Measurements from ENCODE around the gene RFT1. TPM values are rescaled to one million over a fixed set of nuclear protein-coding genes. Genes with fewer than 3 reads are reported as not detected.

RFT1 gene
- total RNA-seq, 1 donor from 2014 or later: 10.5 TPM

DNA sequence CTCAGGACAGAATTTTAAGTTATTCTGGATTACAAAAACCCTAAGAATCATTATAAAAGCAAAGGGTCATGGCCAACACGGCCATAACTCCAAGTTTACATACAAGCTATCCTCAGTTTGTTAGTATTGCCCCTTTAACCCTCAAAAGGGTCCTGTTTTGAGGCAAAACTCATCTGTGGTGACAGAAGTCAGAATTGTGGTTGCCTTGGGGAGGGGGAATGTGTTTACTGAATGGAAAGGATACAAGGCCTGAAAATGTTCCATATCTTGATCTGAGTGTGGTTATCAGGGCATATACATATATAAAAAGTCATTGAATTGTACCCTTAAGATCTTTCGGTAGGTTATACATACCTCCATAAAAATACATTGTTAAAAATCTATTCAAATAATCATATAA lies 86.5 kb downstream of the RFT1 start:
- TF ChIP-seq, protein P1, sequence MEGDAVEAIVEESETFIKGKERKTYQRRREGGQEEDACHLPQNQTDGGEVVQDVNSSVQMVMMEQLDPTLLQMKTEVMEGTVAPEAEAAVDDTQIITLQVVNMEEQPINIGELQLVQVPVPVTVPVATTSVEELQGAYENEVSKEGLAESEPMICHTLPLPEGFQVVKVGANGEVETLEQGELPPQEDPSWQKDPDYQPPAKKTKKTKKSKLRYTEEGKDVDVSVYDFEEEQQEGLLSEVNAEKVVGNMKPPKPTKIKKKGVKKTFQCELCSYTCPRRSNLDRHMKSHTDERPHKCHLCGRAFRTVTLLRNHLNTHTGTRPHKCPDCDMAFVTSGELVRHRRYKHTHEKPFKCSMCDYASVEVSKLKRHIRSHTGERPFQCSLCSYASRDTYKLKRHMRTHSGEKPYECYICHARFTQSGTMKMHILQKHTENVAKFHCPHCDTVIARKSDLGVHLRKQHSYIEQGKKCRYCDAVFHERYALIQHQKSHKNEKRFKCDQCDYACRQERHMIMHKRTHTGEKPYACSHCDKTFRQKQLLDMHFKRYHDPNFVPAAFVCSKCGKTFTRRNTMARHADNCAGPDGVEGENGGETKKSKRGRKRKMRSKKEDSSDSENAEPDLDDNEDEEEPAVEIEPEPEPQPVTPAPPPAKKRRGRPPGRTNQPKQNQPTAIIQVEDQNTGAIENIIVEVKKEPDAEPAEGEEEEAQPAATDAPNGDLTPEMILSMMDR (IDR thresholded peaks at IDR 0.05; ENCODE audit: partially characterized antibody, unreplicated experiment): no peak
- no peak overlapping the region for H3K4me3 Mint-ChIP-seq (ENCODE audit: unreplicated experiment)
- H3K4me1 Mint-ChIP-seq (ENCODE audit: low read depth, unreplicated experiment): peaks cover 7% of the 10 kb centered on the region
- H3K27me3 Mint-ChIP-seq (ENCODE audit: unreplicated experiment): peaks cover 12% of the 10 kb centered on the region
- DNase-seq: no peak
- H3K9me3 Mint-ChIP-seq (ENCODE audit: unreplicated experiment): peaks cover 8% of the 10 kb centered on the region
- no peak overlapping the region for H3K27ac Mint-ChIP-seq (ENCODE audit: unreplicated experiment)
- H3K36me3 Mint-ChIP-seq (ENCODE audit: unreplicated experiment): no peaks in the 10 kb centered on the region

DNA sequence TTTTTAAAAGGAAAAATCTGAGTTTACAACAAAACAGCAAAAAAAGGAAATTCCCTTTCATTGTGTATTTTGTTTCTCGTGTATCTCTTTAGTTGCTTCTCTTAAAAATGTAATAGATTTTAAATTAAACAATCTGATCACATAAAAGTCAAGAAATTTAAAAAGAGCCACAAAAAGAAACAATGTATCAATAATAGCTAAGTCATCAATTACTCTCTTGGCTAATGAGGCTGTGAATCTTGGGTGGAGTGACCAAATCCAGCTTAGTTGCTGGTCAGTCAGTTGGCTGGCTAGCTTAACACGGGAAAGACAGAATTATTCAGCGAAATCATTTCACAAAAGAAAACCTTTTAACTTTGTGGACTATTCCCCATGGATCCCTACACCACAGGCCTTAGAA lies 87.6 kb downstream of the RFT1 start:
- H3K27me3 Mint-ChIP-seq (ENCODE audit: unreplicated experiment): peaks cover 12% of the 10 kb centered on the region
- DNase-seq: no peak
- TF ChIP-seq, protein P1 (IDR thresholded peaks at IDR 0.05; ENCODE audit: partially characterized antibody, unreplicated experiment): no peak
- no peak overlapping the region for H3K27ac Mint-ChIP-seq (ENCODE audit: unreplicated experiment)
- no peaks in the 10 kb centered on the region for H3K36me3 Mint-ChIP-seq (ENCODE audit: unreplicated experiment)
- H3K9me3 Mint-ChIP-seq (ENCODE audit: unreplicated experiment): peaks cover 8% of the 10 kb centered on the region
- H3K4me3 Mint-ChIP-seq (ENCODE audit: unreplicated experiment): no peak overlapping the region
- peaks cover 7% of the 10 kb centered on the region for H3K4me1 Mint-ChIP-seq (ENCODE audit: low read depth, unreplicated experiment)

DNA sequence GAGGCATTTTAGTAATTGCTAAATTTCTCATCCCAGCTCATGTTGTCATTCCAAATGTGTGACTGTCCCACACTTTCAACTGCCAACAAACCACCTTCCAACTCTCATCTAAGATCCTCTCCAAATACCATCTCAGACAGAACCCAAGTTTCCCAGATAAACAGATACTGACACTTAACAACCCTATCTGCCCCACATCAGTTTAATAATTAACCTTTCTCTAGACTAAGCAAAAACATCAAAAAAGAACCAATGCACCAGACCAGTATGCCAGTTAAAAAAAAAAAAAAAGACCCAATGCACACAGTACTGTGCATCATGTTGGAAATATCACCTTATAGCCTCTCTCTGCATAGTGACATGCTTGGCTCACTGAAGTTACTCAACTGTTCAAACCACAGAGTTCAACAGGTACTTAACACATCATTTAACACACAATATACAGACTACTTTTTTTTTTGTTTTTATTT lies 89.8 kb downstream of the RFT1 start:
- Mint-ChIP-seq H3K4me1 (ENCODE audit: low read depth, unreplicated experiment) (peaks cover 7% of the 10 kb centered on the region), H3K4me3 (ENCODE audit: unreplicated experiment) (no peak overlapping the region), H3K9me3 (ENCODE audit: unreplicated experiment) (peaks cover 5% of the 10 kb centered on the region)

DNA sequence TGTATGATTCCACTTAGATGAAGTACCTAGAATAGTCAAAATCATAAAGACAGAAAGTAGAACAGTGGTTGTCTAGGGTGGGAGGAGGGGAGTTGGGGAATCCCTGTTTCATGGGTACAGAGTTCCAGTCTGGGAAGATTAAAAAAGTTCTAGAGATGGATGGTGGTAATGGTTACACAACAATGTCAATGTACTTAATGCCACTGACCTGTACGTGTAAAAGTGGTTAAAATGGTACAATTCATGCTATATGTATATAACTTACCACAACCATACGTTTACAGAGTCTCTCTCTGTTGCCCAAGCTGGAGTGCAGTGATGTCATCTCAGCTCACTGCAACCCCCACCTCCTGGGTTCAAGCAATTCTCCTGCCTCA lies 90.9 kb downstream of the RFT1 start:
- no peak overlapping the region for H3K27ac Mint-ChIP-seq (ENCODE audit: unreplicated experiment)
- no peak overlapping the region for H3K4me3 Mint-ChIP-seq (ENCODE audit: unreplicated experiment)
- H3K36me3 Mint-ChIP-seq (ENCODE audit: unreplicated experiment): no peaks in the 10 kb centered on the region
- no peak for DNase-seq
- TF ChIP-seq, protein P1 (IDR thresholded peaks at IDR 0.05; ENCODE audit: partially characterized antibody, unreplicated experiment): no peak
- peaks cover 3% of the 10 kb centered on the region for H3K4me1 Mint-ChIP-seq (ENCODE audit: low read depth, unreplicated experiment)
- peaks cover under 1% of the 10 kb centered on the region for H3K9me3 Mint-ChIP-seq (ENCODE audit: unreplicated experiment)
- H3K27me3 Mint-ChIP-seq (ENCODE audit: unreplicated experiment): peaks cover 5% of the 10 kb centered on the region

More for the DNA sequence above, 89.8 kb downstream of the RFT1 start:
- Mint-ChIP-seq H3K36me3 (ENCODE audit: unreplicated experiment) (no peaks in the 10 kb centered on the region), H3K27ac (ENCODE audit: unreplicated experiment) (no peak overlapping the region), H3K27me3 (ENCODE audit: unreplicated experiment) (peaks cover 8% of the 10 kb centered on the region)
- TF ChIP-seq, protein P1 (IDR thresholded peaks at IDR 0.05; ENCODE audit: partially characterized antibody, unreplicated experiment): no peak
- DNase-seq: no peak

DNA sequence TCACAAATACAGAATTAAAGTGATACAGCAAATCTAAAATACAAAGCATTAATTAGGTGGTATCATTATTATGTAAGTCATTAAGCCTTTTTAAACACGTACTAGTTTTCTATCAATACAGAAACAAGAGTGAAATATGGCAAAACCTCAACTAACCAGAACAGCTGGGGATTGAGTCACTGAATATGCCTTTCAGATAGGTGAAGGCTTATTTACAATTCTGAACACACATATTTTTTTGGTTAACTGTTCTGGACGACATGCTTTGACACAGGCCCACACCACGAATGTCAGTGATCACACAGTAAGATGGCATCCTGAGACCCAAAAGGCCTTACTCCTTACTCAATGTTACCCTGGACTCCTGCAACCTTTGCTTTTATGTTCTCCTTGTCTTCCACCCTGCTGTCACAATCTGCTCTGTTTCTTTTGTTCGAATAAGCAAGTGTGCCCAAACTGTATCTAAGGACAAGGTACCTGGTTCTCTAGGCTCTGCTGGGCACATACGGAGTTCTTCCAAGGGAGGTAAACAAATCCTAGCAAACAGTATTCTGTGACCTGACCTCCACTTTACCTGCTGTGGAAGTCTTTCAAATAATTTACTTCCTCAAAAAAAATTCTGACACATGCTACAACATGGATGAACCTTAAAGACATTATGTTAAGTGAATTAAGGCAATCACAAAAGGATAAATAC lies 91.4 kb downstream of the RFT1 start:
- Mint-ChIP-seq H3K4me3 (ENCODE audit: unreplicated experiment) (no peak overlapping the region), H3K27me3 (ENCODE audit: unreplicated experiment) (peaks cover 4% of the 10 kb centered on the region)

More for the DNA sequence above, 91.4 kb downstream of the RFT1 start:
- no peak for DNase-seq
- H3K27ac Mint-ChIP-seq (ENCODE audit: unreplicated experiment): no peak overlapping the region
- TF ChIP-seq, protein P1 (IDR thresholded peaks at IDR 0.05; ENCODE audit: partially characterized antibody, unreplicated experiment): no peak
- H3K36me3 Mint-ChIP-seq (ENCODE audit: unreplicated experiment): no peaks in the 10 kb centered on the region
- no peaks in the 10 kb centered on the region for H3K9me3 Mint-ChIP-seq (ENCODE audit: unreplicated experiment)
- no peaks in the 10 kb centered on the region for H3K4me1 Mint-ChIP-seq (ENCODE audit: low read depth, unreplicated experiment)
